Kidney epithelial cell (primary cell): ENCODE results near the gene UGGT1. TPM values are rescaled to one million over a fixed set of nuclear protein-coding genes. Genes with fewer than 3 reads are reported as not detected.

Experiments
- DNase-seq: peaks from one replicate; pipeline ENCODE4 v3.0.0-alpha.2; 2010; ENCODE audit warnings: low read depth
- H3K27me3 ChIP-seq: 2 replicates; pipeline ENCODE4 v1.6.0; 2011; ENCODE audit warnings: low read length; ENCODE audit not compliant: control insufficient read depth, insufficient read depth
- H3K36me3 ChIP-seq: 2 replicates; pipeline ENCODE4 v1.5.1; 2011; ENCODE audit warnings: low read length; ENCODE audit not compliant: control insufficient read depth, insufficient read depth
- H3K4me3 ChIP-seq: 2 replicates; pipeline ENCODE4 v1.5.1; 2011; ENCODE audit warnings: low read depth, mild to moderate bottlenecking, control low read depth, low read length
- CTCF ChIP-seq: IDR thresholded peaks from 2 replicates; pipeline ENCODE4 v1.5.1; 2011; ENCODE audit warnings: mild to moderate bottlenecking, moderate library complexity, low read length, control low read depth, inconsistent platforms; ENCODE audit not compliant: insufficient read depth, poor library complexity, severe bottlenecking
- total RNA-seq: library from RNA; depleted of rRNA; stranded (reverse); fragments of >200 nt; gene quantifications from 2 replicates; pipeline ENCODE4 v1.2.3, GENCODE V29; 2015

The UGGT1 gene
- total RNA-seq, 1 donor from 2014 or later: 67.8 TPM

DNA sequence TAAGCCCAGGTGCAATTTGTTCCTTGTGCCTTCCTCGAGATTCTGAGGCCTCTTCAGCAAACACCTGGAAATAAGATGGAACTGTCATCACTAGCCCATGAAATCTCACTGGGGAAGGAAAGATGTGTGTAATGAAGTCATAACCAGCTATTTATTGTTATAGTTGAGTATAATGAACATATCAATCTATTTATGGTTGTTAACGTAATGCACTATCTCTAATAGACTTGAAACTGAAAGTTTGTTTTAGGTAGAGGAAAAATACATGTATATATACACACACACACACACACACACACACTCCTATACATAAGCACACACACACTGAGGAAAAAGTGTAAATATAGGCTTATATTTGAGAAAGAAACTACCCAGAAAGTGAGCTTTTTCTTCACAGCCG lies 62.8 kb downstream of the UGGT1 start:
- no peak for TF ChIP-seq CTCF
- DNase-seq: no peak
- Histone ChIP-seq H3K27me3 (no peaks in the 10 kb centered on the region), H3K36me3 (no peaks in the 10 kb centered on the region), H3K4me3 (no peak overlapping the region)

DNA sequence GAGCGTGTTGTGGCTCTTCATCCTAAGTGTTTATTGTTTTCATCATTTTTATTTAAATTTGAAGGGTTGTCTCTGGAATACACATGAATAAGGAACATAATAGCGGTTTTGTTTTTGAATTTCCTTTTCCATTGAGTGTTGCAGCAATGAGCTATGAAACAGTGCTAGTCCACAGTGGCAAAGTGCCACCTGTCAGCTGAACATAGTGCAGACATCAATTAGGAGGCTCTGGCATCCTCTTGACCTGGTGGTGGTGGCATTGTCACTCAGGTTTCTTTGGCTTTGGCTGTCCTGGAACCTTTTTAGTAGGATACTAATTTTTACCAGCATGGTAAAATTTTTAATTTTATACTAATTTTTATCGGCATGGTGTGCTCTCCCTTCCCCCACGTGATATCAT lies 63.2 kb downstream of the UGGT1 start:
- Histone ChIP-seq H3K36me3 (no peaks in the 10 kb centered on the region), H3K27me3 (no peaks in the 10 kb centered on the region), H3K4me3 (no peak overlapping the region)
- no peak for TF ChIP-seq CTCF
- no peak for DNase-seq

GRCh38 chr2:128155970-128156369 lies 65.0 kb downstream of the UGGT1 start:
- DNase-seq: no peak
- Histone ChIP-seq H3K27me3 (no peaks in the 10 kb centered on the region), H3K4me3 (no peak overlapping the region), H3K36me3 (no peaks in the 10 kb centered on the region)
- no peak for TF ChIP-seq CTCF

- no peak overlapping the region for H3K4me3 ChIP-seq
- H3K27me3 ChIP-seq: no peaks in the 10 kb centered on the region
- no peaks in the 10 kb centered on the region for H3K36me3 ChIP-seq
- no peak for TF ChIP-seq CTCF
- DNase-seq: no peak
These were observed 65.8 kb downstream of the UGGT1 start for GRCh38 chr2:128156812-128157211.

- H3K36me3 ChIP-seq: no peaks in the 10 kb centered on the region
- TF ChIP-seq CTCF: no peak
- no peaks in the 10 kb centered on the region for H3K27me3 ChIP-seq
- H3K4me3 ChIP-seq: no peak overlapping the region
- DNase-seq: no peak
These were observed 66.6 kb downstream of the UGGT1 start for GRCh38 chr2:128157644-128158043.

GRCh38 chr2:128158176-128158575 lies 67.2 kb downstream of the UGGT1 start:
- Histone ChIP-seq H3K36me3 (no peaks in the 10 kb centered on the region), H3K27me3 (no peaks in the 10 kb centered on the region), H3K4me3 (no peak overlapping the region)
- no peak for TF ChIP-seq CTCF
- DNase-seq: no peak
